Gastrocnemius medialis (tissue), 4 donors: Measurements from ENCODE around the gene DCPS. TPM values are rescaled to one million over a fixed set of nuclear protein-coding genes. Genes with fewer than 3 reads are reported as not detected.
"Not testable (repeated sequence)": the region's sequence is repeated elsewhere in the genome, so short reads cannot be mapped to it uniquely, and the experiment has no call there.

Source experiments
- ATAC-seq, 2 donors: fragments of 150-250 bp; one replicate each; pipeline ENCODE4 v1.9.1; 2016
- DNase-seq, 2 donors: peaks; one replicate each; pipeline ENCODE4 v3.0.0-alpha.2; 2019
- H3K27ac ChIP-seq, 4 donors: fragments of 200-600 bp; sonication (generic); 1 replicate in 1 of 4; 2 replicates in 3 of 4; pipeline ENCODE4 v1.5.1; 2016 to 2018; ENCODE audit warnings: mild to moderate bottlenecking in 2 of 4, moderate library complexity in 1 of 4
- H3K27me3 ChIP-seq, 3 donors: fragments of 200-600 bp; sonication (generic) in 2 of 3; 1 replicate in 1 of 3; 2 replicates in 2 of 3; pipeline versions ENCODE4 v1.5.1 to v1.6.0; 2016 to 2019; ENCODE audit warnings: mild to moderate bottlenecking in 1 of 3, moderate library complexity in 1 of 3
- H3K36me3 ChIP-seq, 2 donors: fragments of 200-600 bp; sonication (generic) in 1 of 2; one replicate each; pipeline ENCODE4 v1.5.1; 2017 to 2018
- H3K4me1 ChIP-seq, 2 donors: fragments of 200-600 bp; sonication (generic) in 1 of 2; one replicate each; pipeline ENCODE4 v1.5.1; 2016 to 2017; ENCODE audit warnings: mild to moderate bottlenecking in 2 of 2
- H3K4me3 ChIP-seq, 4 donors: fragments of 200-600 bp; sonication (generic) in 3 of 4; 1 replicate in 1 of 4; 2 replicates in 3 of 4; pipeline ENCODE4 v1.5.1; 2016 to 2019; ENCODE audit warnings: mild to moderate bottlenecking in 2 of 4
- H3K9me3 ChIP-seq, 3 donors: fragments of 200-600 bp; sonication (generic) in 2 of 3; 1 replicate in 1 of 3; 2 replicates in 2 of 3; pipeline ENCODE4 v1.5.1; 2016 to 2019
- CTCF ChIP-seq, 5 experiments: fragments of 450-650 bp in 3 of 5; fragments of 200-600 bp in 2 of 5; sonication (generic) in 2 of 5; IDR thresholded peaks in 4 of 5; conservative IDR thresholded peaks in 1 of 5; 1 replicate in 4 of 5; 2 replicates in 1 of 5; pipeline ENCODE4 v1.5.1; 2016 to 2019; ENCODE audit warnings: antibody characterized with exemption in 5 of 5, mild to moderate bottlenecking in 3 of 5, moderate library complexity in 3 of 5
- POLR2A ChIP-seq, 2 donors: fragments of 450-650 bp; IDR thresholded peaks; one replicate each; pipeline ENCODE4 v1.6.1; 2017; ENCODE audit warnings: antibody characterized with exemption in 2 of 2, mild to moderate bottlenecking in 2 of 2, moderate library complexity in 2 of 2
- in situ Hi-C, 4 donors: fragments of 200-750 bp; cut with MboI; loops; one replicate each; pipeline versions ENCODE4 v1.15.0 to v1.8.0; 2017; ENCODE audit warnings: low sequenced_read_pairs in 4 of 4
- intact Hi-C: fragments of 100-400 bp; cut with DNase I; formaldehyde crosslinking; loops from one replicate; pipeline ENCODE4 v1.15.1; 2023; ENCODE audit warnings: low total_unique reads
- total RNA-seq, 4 donors: library from RNA; depleted of rRNA; stranded (reverse); fragments of >200 nt; gene quantifications; one replicate each; pipeline versions ENCODE4 v1.1.0 to v1.2.3, GENCODE V29; 2016

Gene DCPS
- 10 to 100 TPM in 3 of 4 donors, 1 to 10 TPM in 1; 9.8 to 23.1 (median 11.5) TPM for total RNA-seq

- Histone ChIP-seq H3K27ac (peak within 1 kb of the TSS; percentile 85 to 96 (median 90)), H3K9me3 (no peaks in the 10 kb centered on the region), H3K4me1 (peaks cover 14 to 34% of the 10 kb centered on the region in 2 donors), H3K36me3 (peaks cover 0 to 8% of the 10 kb centered on the region in 2 donors), H3K27me3 (no peaks in the 10 kb centered on the region), H3K4me3 (peak within 1 kb of the TSS; percentile 61 to 89 (median 76))
- TF ChIP-seq CTCF (IDR thresholded peaks at IDR 0.05 in 4 of 5, conservative IDR thresholded peaks at IDR 0.05 in 1 of 5) = no peak
- peak; percentile 23 to 31 for TF ChIP-seq POLR2A (IDR thresholded peaks at IDR 0.05)
- intact Hi-C loops (loop anchor here (1.0 to 5.0 kb wide), 2 partner anchors 21 to 92 kb away; partner anchors contain the start of genes FAM118B, RPUSD4 and TIRAP), in situ Hi-C loops (loop anchor here in 1 of 4 donors (25.0 kb wide), 1 partner anchor 183 kb away; no protein-coding TSS in a partner anchor)
- ATAC-seq = peak; percentile 88 to 95
- peak; percentile 77 to 89 for DNase-seq
These were observed at the start of gene DCPS for GRCh38 chr11:126303623-126304456. TSS of gene DCPS (plus strand) at chr11:126304060. CDS start at chr11:126304081, 21 bp downstream.

GRCh38 chr11:126254819-126255218 is 49.0 kb upstream of the DCPS start:
- H3K36me3 ChIP-seq = peaks cover 0 to 39% of the 10 kb centered on the region in 2 donors
- no peak for ATAC-seq

GRCh38 chr11:126255507-126255906 is 48.4 kb upstream of the DCPS start:
- peaks cover 9 to 13% of the 10 kb centered on the region in 2 donors for H3K4me1 ChIP-seq
- peaks cover 0 to 38% of the 10 kb centered on the region in 2 donors for H3K36me3 ChIP-seq
- H3K9me3 ChIP-seq, in situ Hi-C loops, H3K27me3 ChIP-seq, H3K4me3 ChIP-seq, intact Hi-C loops: not testable (repeated sequence)
- DNase-seq (peak in 1 of 2 donors; percentile 43), ATAC-seq (peak; percentile 56 to 63)
- H3K27ac ChIP-seq = peak overlapping the region; percentile 39 to 60 (median 52)

More at GRCh38 chr11:126254819-126255218, 49.0 kb upstream of the DCPS start:
- Histone ChIP-seq H3K4me3 (no peak overlapping the region), H3K27me3 (no peaks in the 10 kb centered on the region), H3K27ac (peak overlapping the region; percentile 0 to 60 (median 52)), H3K4me1 (peaks cover 9 to 13% of the 10 kb centered on the region in 2 donors), H3K9me3 (no peaks in the 10 kb centered on the region)
- in situ Hi-C loops = no loop called here
- intact Hi-C loops = no loop called here
- TF ChIP-seq POLR2A (IDR thresholded peaks at IDR 0.05) (no peak), CTCF (IDR thresholded peaks at IDR 0.05 in 4 of 5, conservative IDR thresholded peaks at IDR 0.05 in 1 of 5) (no peak)
- no peak for DNase-seq

GRCh38 chr11:126256216-126256615 is 47.6 kb upstream of the DCPS start:
- no peak overlapping the region for H3K4me3 ChIP-seq
- TF ChIP-seq CTCF (IDR thresholded peaks at IDR 0.05 in 4 of 5, conservative IDR thresholded peaks at IDR 0.05 in 1 of 5) = no peak
- TF ChIP-seq POLR2A (IDR thresholded peaks at IDR 0.05) = no peak
- peaks cover 0 to 33% of the 10 kb centered on the region in 2 donors for H3K36me3 ChIP-seq
- no peaks in the 10 kb centered on the region for H3K9me3 ChIP-seq
- peaks cover 13 to 14% of the 10 kb centered on the region in 2 donors for H3K4me1 ChIP-seq
- in situ Hi-C loops (no loop called here), intact Hi-C loops (no loop called here)
- ATAC-seq (peak; percentile 35 to 54), DNase-seq (no peak)
- peak overlapping the region; percentile 39 to 60 (median 52) for H3K27ac ChIP-seq
- H3K27me3 ChIP-seq = no peaks in the 10 kb centered on the region

- ATAC-seq (no peak), DNase-seq (no peak)
- H3K4me1 ChIP-seq = peaks cover 13 to 14% of the 10 kb centered on the region in 2 donors
- peaks cover 0 to 38% of the 10 kb centered on the region in 2 donors for H3K36me3 ChIP-seq
- H3K27me3 ChIP-seq = no peaks in the 10 kb centered on the region
- H3K27ac ChIP-seq = peak overlapping the region in 1 of 4 donors; percentile 58
- H3K9me3 ChIP-seq = no peaks in the 10 kb centered on the region
- intact Hi-C loops (no loop called here), in situ Hi-C loops (no loop called here)
- no peak overlapping the region for H3K4me3 ChIP-seq
- TF ChIP-seq CTCF (IDR thresholded peaks at IDR 0.05 in 4 of 5, conservative IDR thresholded peaks at IDR 0.05 in 1 of 5) (no peak), POLR2A (IDR thresholded peaks at IDR 0.05) (no peak)
These were observed 46.7 kb upstream of the DCPS start for GRCh38 chr11:126257144-126257543.
